Retina (tissue), 1 donor: ENCODE measurements around the gene CASR.

Experiments
- DNase-seq: peaks from one replicate; pipeline ENCODE4 v3.0.0-alpha.2; 2016

The CASR gene

GRCh38 chr3:122215592-122216298 lies 32.3 kb downstream of the CASR start:
- DNase-seq = no peak

DNA sequence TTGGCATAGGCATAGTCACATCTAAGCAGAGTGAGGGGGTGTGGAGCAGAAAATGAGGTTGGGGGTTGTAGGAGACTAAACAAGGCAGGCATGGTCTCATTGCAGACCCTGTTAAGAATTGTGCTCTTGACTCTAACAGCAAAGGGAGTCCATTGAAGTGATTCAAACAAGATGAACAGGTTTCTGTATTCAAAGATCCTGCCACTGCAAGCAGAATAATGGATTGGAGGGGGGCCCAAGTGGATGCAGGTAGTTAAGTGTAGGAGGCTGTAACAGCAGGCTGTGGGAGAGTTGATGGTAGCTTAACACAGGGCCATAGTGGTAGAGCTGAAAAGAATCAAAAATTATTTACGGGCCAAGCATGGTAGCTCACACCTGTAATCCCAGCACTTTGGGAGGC lies 34.4 kb downstream of the CASR start:
- DNase-seq = no peak

DNA sequence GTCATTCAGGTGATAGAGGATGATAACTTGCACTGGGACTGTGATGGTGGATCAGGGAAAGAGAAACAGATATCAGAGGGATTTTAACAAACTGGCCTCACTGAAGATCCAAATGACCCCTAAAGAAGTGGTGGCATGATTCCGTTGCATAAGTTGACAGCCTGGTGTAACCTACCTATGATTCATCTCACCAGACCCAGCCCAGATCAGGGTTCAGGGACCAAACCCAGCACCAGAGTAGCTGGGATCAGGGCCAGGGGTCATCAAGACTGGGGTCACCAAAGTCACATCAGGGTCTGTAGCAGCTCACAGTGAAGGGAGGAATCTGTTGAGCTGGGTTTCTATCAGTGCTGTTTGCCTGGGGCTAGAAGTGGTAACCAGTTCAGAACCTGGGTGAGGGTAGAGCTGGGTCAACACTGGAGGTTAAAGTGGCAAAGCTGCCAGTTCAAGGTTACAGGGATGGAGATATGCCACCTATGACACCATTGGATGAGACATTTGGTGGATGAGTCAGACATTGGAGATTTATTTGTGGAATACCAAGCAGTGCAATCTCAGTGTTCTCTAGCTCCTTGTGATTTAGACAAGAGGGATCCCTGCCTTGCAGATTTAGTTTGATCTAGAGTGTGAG lies 35.9 kb downstream of the CASR start:
- no peak for DNase-seq

DNA sequence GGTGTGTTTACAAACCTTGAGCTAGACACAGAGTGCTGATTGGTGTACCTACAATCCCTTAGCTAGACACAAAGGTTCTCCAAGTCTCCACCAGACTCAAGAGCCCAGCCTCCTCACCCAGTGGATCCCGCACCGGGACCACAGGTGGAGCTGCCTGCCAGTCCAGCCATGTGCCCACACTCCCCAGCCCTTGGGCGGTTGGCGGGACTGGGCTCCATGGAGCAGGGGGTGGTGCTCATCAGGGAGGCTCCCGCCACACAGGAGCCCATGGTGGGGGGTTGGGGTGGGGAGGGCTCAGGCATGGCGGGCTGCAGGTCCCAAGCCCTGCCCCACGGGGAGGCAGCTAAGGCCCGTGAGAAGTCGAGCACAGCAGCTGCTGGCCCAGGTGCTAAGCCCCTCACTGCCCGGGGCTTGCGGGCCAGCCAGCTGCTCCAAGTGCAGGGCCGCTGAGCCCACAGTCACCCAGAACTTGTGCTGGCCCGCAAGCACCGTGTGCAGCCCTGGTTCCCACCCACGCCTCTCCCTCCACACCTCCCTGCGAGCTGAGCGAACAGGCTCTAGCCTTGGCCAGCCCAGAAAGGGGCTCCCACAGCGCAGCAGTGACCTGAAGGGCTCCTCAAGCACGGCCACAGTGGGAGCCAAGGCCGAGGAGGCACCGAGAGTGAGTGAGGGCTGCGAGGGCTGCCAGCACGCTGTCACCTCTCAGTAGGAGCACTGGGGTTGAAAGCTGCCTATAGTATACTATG lies 43.7 kb downstream of the CASR start:
- no peak for DNase-seq

- no peak for DNase-seq
These were observed 46.7 kb downstream of the CASR start for GRCh38 chr3:122230174-122230573.

DNA sequence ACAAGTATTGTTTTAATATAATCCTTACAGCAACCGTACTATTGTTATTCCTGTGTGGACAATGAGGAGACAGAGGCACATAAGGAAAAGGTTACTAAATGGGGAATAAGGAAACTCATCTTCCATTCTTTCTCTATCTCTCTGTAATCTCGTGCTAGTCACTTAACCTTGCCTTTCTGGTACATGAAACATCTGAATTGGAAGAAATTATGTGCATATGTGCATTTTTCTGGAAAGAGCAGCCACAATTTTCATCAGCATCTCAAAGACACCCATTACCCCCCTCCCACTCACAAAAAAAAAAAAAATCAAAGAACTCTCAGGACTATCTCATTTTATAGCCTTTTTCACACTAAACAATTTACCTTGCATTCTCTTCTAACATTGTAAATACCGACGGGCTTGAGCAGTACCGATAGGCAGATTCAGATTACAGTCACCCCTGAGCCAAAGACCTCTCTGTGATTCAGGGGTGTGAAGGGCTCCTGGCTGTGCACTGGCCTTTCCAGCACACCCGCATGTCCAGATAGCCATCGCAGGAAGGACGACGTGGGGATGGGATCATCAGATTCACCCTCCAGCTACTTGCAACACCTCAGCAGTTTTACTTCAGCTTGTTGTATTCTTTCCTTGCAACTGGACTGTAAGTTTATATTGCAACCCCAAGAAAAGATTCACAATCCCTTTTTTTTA lies 48.1 kb downstream of the CASR start:
- DNase-seq = no peak

- no peak for DNase-seq
These were observed 49.0 kb downstream of the CASR start for GRCh38 chr3:122232485-122232884.

GRCh38 chr3:122233101-122233952 lies 49.9 kb downstream of the CASR start:
- no peak for DNase-seq

DNA sequence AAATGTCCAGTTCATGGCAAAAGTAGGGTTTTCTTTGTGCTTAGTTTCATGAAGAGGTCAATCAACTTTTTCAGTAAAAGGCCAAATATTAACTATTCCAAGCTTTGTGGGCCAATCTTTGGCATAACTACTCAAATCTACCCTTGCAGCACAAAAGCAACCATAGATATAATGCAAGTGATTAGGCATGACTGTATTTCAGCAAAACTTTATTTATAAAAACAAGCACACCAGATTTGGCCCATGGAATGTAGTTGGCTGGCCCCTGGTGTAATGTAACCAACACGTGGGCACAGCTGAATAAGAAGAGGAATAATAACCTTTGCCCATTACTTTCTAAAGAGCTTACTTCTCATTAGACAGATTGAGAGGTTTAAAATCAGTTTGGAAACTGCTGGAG lies 50.6 kb downstream of the CASR start:
- no peak for DNase-seq

DNA sequence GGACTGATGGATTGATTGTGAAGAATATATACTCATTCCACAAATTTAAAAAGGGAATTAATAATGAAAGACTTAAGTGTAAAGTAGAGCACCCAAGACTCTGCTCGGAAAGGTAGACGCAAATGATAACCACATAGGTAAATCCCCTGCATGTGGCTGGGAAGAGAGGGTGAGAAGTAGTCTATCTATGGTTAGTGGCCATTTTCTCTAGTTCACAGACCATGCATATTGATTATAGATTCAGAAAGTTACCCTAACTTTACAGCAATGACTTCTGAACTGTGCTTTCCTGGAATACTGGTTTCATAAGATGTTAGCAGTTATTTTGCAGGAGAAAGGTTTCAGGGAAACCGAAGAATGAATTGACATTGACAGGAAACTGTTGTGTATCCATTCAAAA lies 51.7 kb downstream of the CASR start:
- no peak for DNase-seq

- DNase-seq = no peak
These were observed 55.6 kb downstream of the CASR start for GRCh38 chr3:122239112-122239511.

- no peak for DNase-seq
These were observed 62.2 kb downstream of the CASR start for GRCh38 chr3:122245513-122246174.

GRCh38 chr3:122246199-122246598 lies 62.7 kb downstream of the CASR start:
- no peak for DNase-seq

GRCh38 chr3:122247087-122247824 lies 63.8 kb downstream of the CASR start:
- DNase-seq = no peak

DNA sequence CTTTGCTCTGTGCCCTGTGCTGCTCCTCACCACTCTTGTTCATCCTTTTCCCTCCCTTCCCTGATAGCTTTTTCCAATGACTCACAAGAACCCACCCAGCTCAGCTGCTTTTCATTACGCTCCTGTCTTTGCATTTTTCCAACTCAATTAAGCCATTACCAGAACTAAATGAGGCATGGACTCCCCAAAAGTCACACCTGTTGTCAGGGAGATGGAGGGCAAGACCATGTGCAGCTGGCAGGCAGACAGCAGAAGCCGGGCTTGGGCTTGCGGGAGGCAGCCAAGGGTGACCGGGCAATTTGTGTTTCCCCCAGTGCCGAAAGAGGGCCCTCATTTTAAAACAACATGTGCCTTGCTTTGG lies 64.3 kb downstream of the CASR start:
- peak; percentile 6 for DNase-seq

DNA sequence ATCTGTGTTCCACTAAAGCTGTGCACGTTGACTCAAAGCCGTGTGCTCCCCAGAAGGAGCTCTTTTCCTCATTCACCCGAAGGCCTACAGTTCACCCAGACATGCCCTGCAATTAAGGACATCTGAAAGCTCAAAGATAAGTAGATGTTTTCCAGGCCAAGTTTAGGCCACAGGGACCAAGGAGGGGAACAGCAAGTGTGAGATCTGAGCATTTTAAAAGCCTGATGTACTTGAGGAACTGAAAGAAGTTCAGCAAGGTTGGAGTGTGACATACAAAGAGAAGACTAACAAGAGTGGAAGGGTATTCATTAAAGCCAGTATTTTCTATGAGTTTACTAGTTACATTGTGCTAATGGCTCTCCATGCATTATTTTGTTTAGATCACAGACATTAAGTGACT lies 68.0 kb downstream of the CASR start:
- no peak for DNase-seq

- no peak for DNase-seq
These were observed 70.1 kb downstream of the CASR start for GRCh38 chr3:122253581-122253980.

- no peak for DNase-seq
These were observed 72.4 kb downstream of the CASR start for GRCh38 chr3:122255757-122256439.

DNA sequence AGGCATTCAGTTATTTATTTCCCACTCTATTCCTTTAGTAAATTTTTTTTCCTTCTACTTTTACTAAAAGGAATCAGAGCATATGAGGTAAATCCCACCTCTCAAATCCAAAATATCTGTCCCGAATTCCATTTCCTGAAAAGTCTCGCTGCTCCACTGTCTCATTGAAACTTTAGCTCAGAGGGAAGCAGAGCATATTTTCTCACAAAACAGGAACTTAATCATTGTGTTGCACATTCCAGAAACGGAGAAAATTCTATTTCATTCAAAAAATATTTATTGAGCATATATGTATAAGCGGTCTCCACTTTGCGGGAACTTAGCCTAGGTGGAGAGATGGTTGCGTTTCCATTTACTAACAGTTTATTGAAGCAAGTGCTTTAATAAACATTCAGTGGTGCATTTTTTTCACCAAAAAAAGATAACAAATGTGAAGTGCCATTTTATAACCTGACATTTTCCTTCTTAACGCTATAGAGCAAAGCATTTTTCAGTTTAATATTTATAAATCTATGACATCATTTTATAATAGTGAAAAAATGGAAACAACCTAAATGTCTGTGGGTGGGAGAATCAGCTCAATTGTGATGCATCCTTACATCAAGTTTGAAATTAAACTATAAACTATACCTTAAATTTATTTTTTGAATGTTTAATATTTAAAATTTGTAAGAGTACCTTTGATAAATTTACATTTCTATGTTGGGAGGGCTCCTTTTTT lies 74.3 kb downstream of the CASR start:
- no peak for DNase-seq

GRCh38 chr3:122258757-122259371 lies 75.4 kb downstream of the CASR start:
- peak; percentile 58 for DNase-seq
